NCI-H226 (cell line): ENCODE results near the gene CDHR4.
"Not testable (repeated sequence)": the region's sequence is repeated elsewhere in the genome, so short reads cannot be mapped to it uniquely, and the experiment has no call there.

Experiments
- DNase-seq: peaks from one replicate; pipeline ENCODE4 v3.0.0-alpha.2; 2015

Gene CDHR4, protein sequence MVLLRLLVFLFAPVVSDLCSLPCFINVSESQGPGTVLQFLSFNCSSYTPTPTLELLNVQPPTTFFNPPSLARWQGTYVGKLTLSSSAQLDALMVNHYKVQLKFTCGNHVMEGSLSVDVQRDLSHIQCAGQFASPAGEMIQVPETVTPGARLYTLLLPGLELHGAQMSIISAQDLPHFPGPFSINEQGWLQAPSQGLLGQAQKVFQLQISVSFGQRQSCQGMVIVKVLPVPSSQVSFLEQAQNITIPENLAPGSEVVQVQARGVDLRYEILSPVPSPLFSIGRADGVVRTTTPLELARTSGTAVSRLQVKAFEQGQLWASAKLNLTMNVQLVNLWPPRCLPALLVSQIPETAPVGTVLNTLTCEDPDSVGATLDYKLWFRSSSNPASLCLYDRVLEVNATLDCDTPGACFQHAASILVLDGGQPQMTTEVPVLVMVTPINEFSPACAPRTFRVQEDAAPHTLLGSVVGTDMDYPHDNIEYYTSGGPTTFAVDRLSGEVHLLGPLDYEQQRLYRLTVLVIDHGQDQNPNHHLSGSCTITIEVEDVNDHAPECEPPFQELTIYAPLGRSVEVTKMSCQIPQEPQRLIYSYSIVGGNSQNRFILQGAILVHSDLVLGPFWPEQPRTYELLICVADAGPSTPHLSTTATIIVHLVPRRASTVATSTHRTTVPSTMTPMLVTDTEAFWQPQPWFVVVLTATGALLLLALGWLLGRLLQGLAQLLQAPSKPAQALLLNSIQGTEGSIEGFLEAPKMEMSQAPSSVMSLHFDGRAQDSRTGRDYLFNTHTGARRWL

DNA sequence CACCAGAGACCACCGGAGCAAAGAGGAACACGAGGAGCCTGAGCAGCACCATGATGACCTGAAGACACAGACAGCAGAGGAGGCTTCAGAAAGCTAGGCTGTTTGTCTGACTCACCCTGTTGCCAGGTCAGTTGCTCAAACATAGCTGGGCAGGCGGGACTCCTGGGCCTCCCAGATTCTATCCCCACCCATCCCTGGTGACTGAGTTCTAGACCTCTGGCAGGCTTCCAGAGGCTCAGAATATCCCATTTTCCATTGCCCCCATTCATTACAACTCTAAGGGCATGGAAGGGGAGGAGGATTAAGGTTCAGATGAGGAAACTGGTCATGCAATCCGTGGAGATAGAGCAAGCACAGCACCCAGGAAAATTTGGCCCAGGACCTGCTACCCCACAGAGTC lies at the start of gene CDHR4:
TSS of gene CDHR4 (minus strand) at position 113 of the 400 bp plus-strand sequence. CDS start at position 52, 61 bp downstream.
- peak; percentile 92 for DNase-seq

DNA sequence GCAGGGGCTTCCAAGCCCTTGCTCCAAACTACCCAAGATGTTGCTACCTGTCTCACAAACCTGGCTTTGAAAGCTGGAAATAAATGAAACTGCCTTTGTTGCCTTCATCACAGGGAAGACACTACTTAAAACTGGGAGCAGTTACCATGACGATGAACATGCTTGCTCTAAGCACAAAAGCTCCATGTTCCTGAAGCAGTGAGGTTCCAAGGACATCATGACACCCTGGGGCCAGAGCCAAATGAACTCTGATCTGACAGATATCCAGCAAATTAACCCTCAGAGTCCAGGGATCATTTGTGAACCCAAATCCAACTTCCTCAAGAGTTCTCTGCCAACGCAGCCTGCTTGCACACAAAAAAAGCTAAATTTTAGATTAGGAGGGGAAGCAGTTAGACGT lies 46.0 kb upstream of the CDHR4 start:
- DNase-seq, result no peak

DNA sequence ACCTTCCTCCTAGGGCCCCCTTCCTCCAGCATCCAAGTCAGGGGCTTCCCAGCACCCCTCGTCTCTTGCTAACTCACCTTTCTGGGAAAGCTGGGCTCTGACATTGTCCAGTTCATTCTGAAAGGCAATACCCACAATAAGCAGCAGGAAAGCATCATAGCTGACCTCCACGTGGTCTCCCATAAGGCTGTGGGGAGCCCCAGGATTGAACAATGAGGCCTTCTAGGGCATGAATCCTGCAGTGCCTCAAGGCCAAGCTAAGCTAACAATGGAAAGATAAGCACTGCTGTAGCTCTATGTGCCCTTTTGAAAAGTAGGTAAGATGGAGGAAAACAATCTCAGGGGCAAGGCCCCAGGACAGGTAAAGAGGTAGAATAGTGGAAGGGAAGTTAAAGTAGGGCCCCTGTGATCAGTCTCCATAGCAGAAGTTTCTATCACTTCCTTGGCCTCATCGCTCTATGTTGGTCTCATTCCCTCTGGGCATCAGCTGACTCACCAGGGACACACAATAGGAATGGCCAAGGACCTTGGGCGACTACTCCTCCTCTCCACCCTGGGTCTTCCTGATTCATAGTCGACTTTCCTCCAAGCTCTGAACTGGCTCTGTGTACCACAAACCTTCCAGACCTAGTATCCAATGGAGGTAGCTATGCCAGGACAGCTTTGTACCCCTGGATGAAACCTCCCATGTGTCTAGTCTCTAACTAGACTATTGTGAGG lies 45.0 kb upstream of the CDHR4 start:
- DNase-seq, result no peak

DNA sequence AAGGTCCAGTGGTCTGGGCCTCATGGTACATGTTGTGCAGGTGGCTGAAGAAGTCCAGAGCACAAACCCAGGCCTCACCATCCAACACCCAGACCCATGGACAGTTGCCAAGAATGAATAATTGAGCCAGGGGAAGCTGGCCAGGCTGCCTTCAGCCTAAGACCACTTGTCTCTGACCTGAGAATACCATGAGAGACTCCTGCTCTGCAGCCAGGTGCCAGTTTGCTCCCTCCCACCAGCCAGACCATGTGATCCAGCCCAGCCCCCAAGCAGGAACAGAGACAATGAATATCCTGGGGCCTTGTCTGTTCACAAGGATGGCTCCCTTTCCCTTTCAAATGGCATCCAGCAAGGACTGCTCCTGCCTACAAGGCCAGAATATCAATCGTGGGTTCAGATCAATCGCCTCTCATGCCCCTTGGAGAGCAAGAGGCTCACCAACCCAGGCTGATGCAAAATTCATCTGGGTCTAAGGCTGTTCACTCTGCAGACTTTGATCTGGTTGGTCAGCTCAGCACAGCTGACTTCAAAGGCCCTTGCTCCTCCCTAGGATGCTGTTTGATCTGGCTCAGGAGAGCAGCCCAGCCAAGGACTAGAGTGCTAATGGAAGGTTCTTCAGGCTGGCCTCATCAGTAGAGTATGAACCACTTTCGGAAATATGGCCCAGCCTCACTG lies 43.3 kb upstream of the CDHR4 start:
- DNase-seq, result no peak

DNA sequence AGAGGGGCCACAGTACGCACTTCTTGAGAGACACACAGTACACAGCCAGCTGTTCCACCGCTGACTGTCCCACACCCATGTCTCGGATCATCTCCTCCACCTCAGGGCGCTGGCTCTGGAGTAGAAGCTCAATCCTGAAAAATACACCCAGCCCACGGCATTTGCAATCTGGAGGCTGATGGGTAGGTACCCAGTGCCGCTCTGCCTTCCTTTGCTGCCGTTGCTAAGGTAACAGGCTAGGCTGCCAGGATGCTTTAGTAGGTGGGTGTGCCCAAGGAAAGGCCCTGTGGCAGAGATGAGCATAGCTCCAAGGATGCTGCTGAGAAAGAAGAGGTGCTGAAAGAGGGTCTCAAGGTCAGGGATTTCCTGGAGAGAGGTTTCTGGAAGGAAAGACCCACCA lies 42.1 kb upstream of the CDHR4 start:
- DNase-seq, result no peak

DNA sequence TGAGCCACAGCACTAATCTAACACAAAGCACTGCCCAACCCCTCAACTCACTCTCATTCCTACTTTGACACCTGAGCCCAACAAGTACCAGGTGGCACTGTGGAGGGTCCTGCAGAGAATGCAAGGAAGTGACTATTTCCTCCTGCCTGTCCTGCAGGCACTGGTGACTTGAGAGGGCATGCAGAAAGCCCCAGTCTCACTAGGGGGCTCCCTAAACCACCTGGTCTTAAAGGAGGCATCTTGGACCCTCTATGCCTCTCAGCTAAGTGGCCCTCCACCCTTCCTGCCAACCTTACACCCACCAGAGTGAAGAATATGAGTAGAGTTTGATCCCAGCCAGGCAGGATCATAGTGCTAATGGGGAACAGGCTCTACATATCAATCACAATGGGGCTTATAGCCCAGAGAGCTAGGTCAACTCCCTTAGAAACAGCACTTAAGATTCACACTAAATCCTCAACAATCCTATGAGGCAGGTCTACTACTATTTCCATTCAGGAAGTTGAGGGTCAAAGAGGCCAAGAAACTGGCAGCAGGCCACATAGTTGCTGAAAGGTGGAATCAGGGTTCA lies 41.5 kb upstream of the CDHR4 start:
- no peak for DNase-seq

DNA sequence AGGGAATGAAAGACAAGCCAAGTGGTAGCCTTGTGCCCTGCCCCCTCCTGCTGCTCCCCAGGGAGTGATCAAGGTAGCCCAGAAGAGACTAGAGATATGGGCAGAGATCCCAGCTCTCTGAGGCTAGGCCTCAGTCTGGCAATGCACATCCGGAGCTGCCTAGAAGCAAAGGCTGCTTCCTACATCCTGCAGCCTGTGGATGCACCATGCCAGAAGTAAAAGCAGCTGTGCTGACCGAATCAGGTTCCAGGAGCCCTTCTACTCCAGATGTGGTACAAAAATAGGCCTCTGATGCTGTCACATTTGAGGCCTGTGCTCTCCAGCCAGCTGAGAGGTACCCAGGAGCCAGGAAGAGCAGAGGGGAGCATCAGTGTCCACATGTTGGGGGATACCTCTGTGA lies 40.7 kb upstream of the CDHR4 start:
- DNase-seq, result no peak

DNA sequence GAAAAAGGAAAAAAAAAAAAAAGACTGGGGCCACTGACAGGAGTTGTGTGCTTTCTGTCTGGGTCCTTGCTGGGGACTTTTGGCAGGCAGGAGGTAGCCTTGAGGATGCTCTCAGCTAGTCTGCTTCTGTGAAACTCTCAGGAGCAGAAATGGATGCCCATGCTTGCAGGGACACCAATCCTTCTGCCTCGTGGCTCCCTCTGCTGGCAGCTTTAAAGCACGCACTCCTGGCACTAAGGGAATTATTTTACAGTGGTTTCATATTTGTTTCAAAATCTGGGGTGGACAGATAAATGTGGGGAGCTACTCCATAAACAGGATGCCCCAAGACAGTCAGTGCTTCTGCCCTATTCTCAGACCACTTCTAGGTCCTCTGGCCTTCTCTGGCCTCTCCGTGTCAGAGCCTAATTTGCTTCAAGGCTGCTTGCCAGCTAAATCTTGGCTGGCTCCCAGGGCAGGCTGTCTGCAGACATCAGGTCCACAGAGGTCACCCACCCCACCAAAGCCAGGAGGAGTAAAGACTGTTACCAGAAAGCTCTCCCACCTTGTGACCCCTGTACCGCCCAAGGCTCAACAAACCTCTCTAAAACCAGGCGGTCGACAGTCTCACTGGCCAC lies 39.6 kb upstream of the CDHR4 start:
- peak; percentile 45 for DNase-seq

DNA sequence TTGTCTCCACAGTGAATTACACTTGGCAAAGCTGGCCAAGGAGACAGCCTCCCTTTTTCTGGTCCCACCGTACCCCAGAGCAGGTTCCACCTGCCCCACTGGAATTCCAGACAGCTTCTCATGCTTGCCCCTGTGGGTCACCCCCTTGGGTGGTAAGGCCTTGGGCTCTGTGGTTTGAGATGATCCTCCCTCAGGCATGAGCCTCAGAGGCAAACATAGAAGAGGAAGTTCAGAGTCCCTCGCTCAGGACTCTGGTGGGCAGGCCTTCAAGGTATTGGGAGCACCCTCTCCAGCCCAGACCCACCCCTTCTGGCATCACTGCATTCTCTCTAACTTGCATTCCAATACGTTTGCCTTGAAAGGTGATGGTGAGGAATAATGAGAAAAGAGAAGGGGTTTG lies 31.7 kb upstream of the CDHR4 start:
- no peak for DNase-seq

DNA sequence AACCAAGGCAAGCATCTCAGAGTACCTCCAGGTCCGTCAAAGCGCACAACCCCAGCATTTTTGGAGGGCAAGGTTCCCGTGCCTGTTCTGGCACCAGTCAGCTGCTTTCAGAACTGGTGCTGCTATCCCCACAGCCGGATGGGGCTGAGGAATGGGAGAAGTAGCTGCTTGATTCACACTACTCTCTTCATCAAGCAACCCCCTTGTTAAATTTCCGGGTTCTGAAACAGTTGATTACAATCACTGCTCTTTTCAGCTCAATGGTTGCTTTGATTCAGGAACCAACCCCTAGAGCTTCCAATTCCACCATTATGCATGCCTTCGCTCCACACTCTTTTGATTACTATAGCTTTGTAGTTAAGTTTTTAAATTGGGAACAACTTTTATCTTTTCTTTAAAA lies 26.3 kb upstream of the CDHR4 start:
- DNase-seq, result no peak

DNA sequence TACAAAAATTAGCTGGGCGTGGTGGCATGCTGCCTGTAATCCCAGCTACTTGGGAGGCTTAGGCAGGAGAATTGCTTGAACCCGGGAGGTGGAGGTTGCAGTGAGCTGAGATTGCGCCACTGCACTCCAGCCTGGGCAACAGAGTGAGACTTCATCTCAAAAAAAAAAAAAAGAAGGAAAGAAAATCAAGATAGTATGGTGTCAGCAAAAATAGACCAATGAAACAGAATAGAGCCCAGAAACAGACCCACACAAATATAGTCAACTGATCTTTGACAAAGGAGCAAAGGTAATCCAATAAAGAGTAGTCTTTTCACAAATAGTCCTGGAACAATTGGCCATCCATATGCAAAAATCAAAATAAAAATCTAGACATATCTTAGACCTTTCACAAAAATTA lies 23.5 kb upstream of the CDHR4 start:
- not testable (repeated sequence) for DNase-seq

DNA sequence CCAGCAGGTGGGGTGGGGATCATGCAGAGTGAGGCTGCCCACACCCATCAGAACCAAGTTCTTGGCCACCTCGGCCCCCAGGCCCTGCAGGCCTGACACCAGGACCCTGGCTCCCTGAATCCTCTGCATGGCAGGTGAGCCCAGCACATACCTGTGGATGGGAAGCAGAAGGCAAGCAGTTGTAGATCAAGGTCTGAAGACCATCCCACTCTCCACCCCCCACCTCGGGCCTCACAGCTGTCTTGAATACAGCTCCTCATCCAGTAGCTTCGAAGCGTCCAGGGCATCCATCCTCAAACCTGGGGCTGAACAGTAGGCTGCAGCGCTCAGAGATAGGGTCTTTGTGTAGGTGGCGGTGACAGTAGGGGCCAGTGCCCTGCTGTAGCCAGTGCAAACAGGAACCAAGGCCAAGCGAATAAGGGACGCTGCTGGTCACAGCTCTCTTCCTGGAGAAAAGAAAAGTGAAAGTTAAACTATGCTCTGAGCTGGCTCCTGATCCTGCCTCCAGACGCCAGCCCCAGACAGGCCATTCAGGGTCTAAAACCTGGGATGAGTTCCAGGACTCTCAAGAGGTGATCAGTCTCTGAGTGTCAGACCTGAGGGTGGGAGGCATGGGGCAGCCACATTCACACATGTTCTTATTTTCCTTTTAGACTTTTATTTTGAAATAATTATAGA lies 14.0 kb upstream of the CDHR4 start, which contains the start of gene UBA7:
TSS of gene UBA7 (minus strand) at position 457 of the 678 bp plus-strand sequence. CDS start at position 291, 166 bp downstream.
- peak; percentile 53 for DNase-seq

DNA sequence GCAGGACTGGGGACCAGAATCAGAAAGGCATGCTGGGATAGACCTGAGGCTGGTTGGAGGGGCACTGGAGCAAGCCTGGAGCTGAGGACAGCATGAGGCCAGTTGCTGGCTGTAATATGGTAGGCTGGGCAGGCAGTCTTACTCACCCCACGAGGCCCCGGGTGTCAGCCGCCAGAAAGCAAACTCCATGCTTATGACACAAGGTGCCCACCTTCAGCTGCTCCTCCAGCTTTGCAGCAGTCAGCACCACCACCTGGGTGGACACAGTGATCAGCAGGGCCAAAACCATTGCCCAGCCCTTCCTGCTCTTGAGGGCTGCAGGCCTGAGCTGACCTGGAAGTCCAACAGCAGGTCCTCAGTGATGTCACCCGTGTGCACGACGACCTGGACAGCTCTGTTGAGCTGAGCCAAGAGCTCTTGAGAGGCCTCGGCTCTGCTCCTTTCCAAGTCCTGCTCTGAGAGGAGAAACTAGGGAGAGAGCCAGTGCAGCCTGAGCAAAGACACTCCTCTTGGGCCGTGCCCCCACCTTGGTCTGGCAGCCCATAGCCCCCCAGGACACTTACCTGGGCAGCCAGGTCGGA lies 13.3 kb upstream of the CDHR4 start:
- DNase-seq, result no peak

DNA sequence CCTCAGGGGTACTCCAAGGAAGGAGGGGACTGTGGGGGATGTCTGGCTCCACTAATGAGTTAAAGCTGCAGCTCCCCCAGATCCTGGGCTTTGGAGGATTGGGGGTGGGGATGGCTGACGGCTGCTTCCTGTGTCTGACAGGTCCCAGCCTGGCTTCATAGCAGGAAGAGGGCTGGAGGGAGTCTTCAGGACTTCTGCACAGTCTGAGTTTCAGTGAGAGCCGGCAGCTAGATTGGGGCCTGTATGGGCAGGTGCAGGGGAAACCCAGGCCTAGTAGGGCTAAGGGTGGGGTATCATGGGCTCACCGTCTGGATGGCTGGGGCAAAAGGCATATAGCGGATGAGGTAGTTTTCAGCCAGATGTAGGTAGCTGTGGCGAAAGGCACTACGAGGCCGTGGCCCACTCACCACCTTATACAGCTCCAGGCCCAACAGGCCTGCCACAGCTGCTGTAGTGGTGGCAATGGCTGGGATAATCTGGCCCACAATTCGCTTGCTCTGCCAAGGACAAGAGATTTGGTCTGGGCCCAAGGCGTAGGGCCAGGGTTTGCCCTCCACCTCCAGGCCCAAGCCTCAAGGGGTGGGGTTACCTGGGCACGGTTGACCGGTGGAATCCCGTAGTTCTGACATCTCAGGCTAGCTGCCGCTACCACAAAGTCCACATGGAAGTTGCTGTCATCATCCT lies 7.9 kb upstream of the CDHR4 start:
- DNase-seq, result peak; percentile 7

DNA sequence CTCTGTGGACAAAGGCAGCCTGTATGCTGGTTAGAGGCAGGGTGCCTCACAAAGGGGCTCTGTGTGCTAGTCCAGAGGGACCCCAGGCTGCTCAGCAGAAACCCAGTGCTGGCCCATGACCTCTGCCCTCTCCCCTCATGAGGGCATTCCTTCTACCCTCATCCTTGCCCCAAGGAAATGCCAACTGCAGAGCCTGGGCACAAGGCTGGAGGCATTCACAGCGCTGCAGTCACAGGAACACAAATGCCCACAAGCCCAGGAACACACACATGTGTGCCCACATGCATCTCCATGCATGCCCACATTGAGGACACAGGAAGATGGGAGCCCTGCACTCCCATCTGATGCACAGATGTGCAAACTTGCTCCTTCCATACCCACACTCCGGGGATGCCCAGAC lies 7.2 kb upstream of the CDHR4 start:
- no peak for DNase-seq

DNA sequence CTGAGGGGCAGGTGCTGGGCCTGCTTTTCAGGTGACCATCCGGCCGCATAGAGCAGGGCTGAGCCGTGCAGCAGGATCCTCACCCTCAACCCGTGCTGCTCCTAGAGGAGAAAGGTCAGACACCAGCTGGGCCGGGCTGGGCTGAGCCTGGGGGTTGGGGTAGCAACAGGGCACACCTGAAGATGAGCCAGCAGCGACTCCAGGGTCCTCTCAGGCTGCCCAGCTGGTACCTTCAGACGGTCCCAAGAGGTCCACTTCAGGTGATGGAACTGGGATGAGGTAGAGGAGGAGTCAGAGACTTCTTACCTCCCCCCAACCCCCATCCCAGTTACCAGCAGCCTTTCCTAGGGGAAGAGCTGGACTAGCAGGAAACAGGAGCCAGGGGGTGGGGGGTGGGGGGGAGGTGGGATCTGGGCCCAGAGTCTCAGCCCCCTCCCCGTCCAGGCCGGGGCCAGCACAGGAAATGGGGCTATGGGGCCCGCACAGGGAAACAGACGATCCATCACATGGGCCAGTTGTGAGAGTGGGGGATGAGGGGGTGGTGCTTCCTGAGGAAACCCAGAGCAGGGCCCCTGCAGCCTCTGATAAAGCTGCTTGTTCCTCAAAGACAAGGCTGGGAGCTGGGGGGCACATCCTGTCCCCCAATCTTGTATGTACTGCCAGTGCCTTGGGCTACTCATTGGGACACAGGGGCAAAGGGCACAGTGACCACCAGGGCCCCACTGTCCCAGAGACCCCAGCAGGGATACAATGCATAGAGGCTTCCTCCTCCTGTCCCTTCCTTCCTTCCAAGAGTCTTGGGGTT lies 6.4 kb upstream of the CDHR4 start:
- DNase-seq, result no peak

DNA sequence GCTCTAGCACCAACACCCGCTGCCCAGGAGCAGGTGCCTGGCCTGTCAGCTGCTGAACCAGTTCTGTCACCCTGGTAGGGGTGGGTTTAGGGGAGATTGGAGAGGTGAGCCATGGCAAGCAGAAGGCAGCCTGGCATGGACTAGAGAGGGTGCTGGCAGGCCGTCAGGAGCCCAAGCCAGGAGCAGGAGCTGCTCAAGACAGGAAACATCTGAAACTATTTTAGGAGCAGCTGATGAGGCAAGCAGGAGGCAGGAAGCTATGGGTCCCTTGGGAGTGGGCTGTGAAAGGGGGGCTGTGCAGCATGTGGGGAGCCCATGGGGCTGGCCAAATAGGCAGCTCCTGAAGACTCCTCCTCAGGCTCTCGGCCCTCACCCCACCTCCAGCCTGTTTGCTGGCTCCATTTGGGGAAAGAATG lies 5.7 kb upstream of the CDHR4 start:
- no peak for DNase-seq

DNA sequence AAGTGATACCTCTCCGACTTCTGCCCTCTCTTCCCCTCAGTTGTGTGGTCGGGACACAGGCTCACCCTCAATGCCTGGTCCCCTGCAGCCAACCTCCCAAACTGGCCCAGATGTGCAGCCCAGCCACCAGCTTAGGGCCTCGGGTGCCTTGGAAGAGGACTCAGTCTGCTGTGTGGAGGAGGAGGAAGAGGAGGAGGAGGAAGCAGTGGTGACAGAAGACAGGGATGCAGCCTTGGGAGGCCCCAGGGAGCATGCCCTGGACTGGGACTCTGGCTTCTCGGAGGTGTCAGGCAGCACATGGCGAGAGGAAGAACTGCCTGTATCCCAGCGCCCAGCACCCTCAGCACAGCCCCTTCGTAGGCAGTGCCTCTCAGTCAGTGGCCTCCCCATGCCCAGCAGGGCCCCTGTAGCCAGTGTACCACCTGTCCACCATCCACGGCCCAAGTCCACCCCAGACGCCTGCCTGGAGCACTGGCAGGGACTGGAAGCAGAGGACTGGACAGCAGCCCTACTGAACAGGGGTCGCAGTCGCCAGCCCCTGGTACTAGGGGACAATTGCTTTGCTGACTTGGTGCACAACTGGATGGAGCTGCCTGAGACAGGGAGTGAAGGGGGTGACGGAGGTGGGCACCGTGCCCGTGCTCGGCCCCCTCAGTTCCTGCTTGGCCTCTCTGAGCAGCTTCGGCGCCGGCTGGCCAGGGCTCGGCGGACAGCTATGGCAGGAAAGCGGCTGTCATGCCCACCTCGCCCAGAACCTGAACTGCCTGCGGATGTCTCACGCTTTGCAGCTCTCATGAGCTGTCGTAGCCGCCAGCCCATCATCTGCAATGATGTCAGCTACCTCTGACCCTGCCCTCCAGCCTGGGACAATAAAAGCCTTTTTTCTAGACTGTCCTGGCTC lies 4.7 kb upstream of the CDHR4 start:
- DNase-seq, result no peak
